ENCODE measurements around the gene VAC14.

- TF ChIP-seq POLR2A (IDR thresholded peaks at IDR 0.05; ENCODE audit: borderline replicate concordance, extremely low read depth, insufficient read depth, insufficient read length) (no peak), SP1 (IDR thresholded peaks at IDR 0.05; ENCODE audit: low read depth) (no peak), EZH2 (IDR thresholded peaks at IDR 0.05) (no peak), CTCF (IDR thresholded peaks at IDR 0.05 in 2 of 3, conservative IDR thresholded peaks at IDR 0.05 in 1 of 3; ENCODE audit: borderline replicate concordance in 1 of 3, insufficient read depth in 1 of 3, low read depth in 2 of 3, low read length in 2 of 3) (peak in 2 of 3 experiments; percentile 31 to 34; a peak in 3 of 6 replicates), MAX (IDR thresholded peaks at IDR 0.05) (no peak)
These were observed 156.0 kb downstream of the VAC14 start for GRCh38 chr16:70644763-70645597.
